Trophoblast cell (in vitro differentiated cells and primary cell): ENCODE measurements around the gene MAP3K20.
"Not testable (repeated sequence)": the region's sequence is repeated elsewhere in the genome, so short reads cannot be mapped to it uniquely, and the experiment has no call there.

Experiments
- DNase-seq, 2 donors: peaks; one replicate each; pipeline ENCODE4 v3.0.0-alpha.2; 2016
- H2AFZ ChIP-seq: 2 replicates; pipeline ENCODE4 v1.6.1; 2013; ENCODE audit warnings: low read length, moderate library complexity, mild to moderate bottlenecking; ENCODE audit not compliant: insufficient read depth, poor library complexity
- H2AK5ac ChIP-seq: 2 replicates; pipeline ENCODE4 v1.6.1; 2013; ENCODE audit warnings: mild to moderate bottlenecking, low read length
- H2BK120ac ChIP-seq: 2 replicates; pipeline ENCODE4 v1.6.1; 2013; ENCODE audit warnings: low read length, mild to moderate bottlenecking, moderate library complexity; ENCODE audit not compliant: insufficient read depth, poor library complexity
- H2BK12ac ChIP-seq: 2 replicates; pipeline ENCODE4 v1.6.1; 2013; ENCODE audit warnings: mild to moderate bottlenecking, low read length, moderate library complexity
- H2BK5ac ChIP-seq: 2 replicates; pipeline ENCODE4 v1.6.1; 2013; ENCODE audit warnings: low read length, low read depth, moderate library complexity, mild to moderate bottlenecking; ENCODE audit not compliant: poor library complexity
- H3K14ac ChIP-seq: 2 replicates; pipeline ENCODE4 v1.6.1; 2013; ENCODE audit warnings: mild to moderate bottlenecking, low read length
- H3K18ac ChIP-seq: 2 replicates; pipeline ENCODE4 v1.6.1; 2013; ENCODE audit warnings: mild to moderate bottlenecking, low read length
- H3K23ac ChIP-seq: 2 replicates; pipeline ENCODE4 v1.6.1; 2013; ENCODE audit warnings: low read length
- H3K27ac ChIP-seq: 2 replicates; pipeline ENCODE4 v1.5.1; 2013; ENCODE audit warnings: low read depth, mild to moderate bottlenecking, inconsistent platforms, low read length, moderate library complexity
- H3K27me3 ChIP-seq: 2 replicates; pipeline ENCODE4 v1.6.1; 2013; ENCODE audit warnings: inconsistent platforms, mild to moderate bottlenecking, low read length, moderate library complexity; ENCODE audit not compliant: insufficient read depth
- H3K36me3 ChIP-seq, 2 experiments: 1 replicate in 1 of 2; 2 replicates in 1 of 2; pipeline ENCODE4 v1.6.1; 2013; ENCODE audit warnings: low read length in 2 of 2, mild to moderate bottlenecking in 2 of 2, moderate library complexity in 1 of 2; ENCODE audit not compliant: insufficient read depth in 2 of 2, control insufficient read depth in 1 of 2
- H3K4ac ChIP-seq: 2 replicates; pipeline ENCODE4 v1.6.1; 2013; ENCODE audit warnings: low read depth, mild to moderate bottlenecking, low read length, moderate library complexity
- H3K4me1 ChIP-seq, 2 experiments: 1 replicate in 1 of 2; 2 replicates in 1 of 2; pipeline ENCODE4 v1.6.1; 2013; ENCODE audit warnings: low read length in 2 of 2, mild to moderate bottlenecking in 2 of 2, moderate library complexity in 1 of 2; ENCODE audit not compliant: insufficient read depth in 2 of 2, control insufficient read depth in 1 of 2
- H3K4me2 ChIP-seq: 2 replicates; pipeline ENCODE4 v1.6.1; 2013; ENCODE audit warnings: inconsistent platforms, mild to moderate bottlenecking, low read length, moderate library complexity
- H3K4me3 ChIP-seq: 2 replicates; pipeline ENCODE4 v1.5.1; 2013; ENCODE audit warnings: mild to moderate bottlenecking, low read depth, low read length, inconsistent platforms
- H3K79me1 ChIP-seq: one replicate; pipeline ENCODE4 v1.6.1; 2013; ENCODE audit warnings: low read length
- H3K79me2 ChIP-seq: 2 replicates; pipeline ENCODE4 v1.6.1; 2013; ENCODE audit warnings: low read length, mild to moderate bottlenecking; ENCODE audit not compliant: control insufficient read depth, insufficient read depth, poor library complexity
- H3K9ac ChIP-seq: 2 replicates; pipeline ENCODE4 v1.6.1; 2013; ENCODE audit warnings: mild to moderate bottlenecking, low read length
- H3K9me3 ChIP-seq: 2 replicates; pipeline ENCODE4 v1.6.1; 2013; ENCODE audit warnings: low read depth, mild to moderate bottlenecking, control low read depth, inconsistent platforms, low read length; ENCODE audit not compliant: insufficient read depth
- H4K12ac ChIP-seq: 2 replicates; pipeline ENCODE4 v1.6.1; 2013; ENCODE audit warnings: low read depth, mild to moderate bottlenecking, low read length, moderate library complexity
- H4K8ac ChIP-seq: 2 replicates; pipeline ENCODE4 v1.6.1; 2013; ENCODE audit warnings: low read depth, mild to moderate bottlenecking, low read length, moderate library complexity
- H4K91ac ChIP-seq: one replicate; pipeline ENCODE4 v1.6.1; 2013; ENCODE audit warnings: low read depth, mild to moderate bottlenecking, low read length, moderate library complexity
- WGBS: extraction: QIAGEN DNeasy Blood & Tissue Kit; methylation state at CpG from one replicate; pipeline ENCODE4 v1.1.7; 2013; ENCODE audit warnings: missing lambda C conversion rate; ENCODE audit not compliant: insufficient read length, insufficient coverage; ENCODE audit errors: extremely low coverage; 5-methylcytosine and 5-hydroxymethylcytosine counted together

Gene MAP3K20

DNA sequence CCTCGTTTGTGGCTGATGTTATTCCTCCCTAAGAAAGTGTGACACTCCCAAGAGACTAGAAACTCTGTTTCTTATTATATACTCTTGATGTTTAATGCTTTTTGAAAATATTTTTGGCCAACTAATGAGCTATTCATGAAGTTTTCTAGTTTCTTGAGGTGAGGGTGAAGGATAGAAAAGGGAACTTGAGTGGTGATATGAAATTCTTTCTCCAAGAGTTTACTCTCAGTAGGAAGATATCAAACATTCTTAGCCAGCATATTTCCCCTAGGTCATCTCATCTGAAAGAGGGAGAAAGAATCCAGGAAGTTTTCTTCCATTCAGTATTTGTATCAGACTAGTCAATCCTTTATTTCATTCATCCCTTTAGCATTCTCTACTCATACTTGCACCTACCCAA, 95.7 kb downstream of the MAP3K20 start:
- H2AK5ac ChIP-seq: no peak overlapping the region
- no peak overlapping the region for H2BK12ac ChIP-seq
- no peaks in the 10 kb centered on the region for H3K79me2 ChIP-seq
- H3K4me2 ChIP-seq: no peak overlapping the region
- H3K9me3 ChIP-seq: no peaks in the 10 kb centered on the region
- H2BK120ac ChIP-seq: no peak overlapping the region
- H3K36me3 ChIP-seq: no peaks in the 10 kb centered on the region
- DNase-seq: peak in 1 of 2 donors; percentile 47
- no peak overlapping the region for H3K4ac ChIP-seq
- no peak overlapping the region for H2BK5ac ChIP-seq
- H3K27me3 ChIP-seq: no peaks in the 10 kb centered on the region
- no peak overlapping the region for H4K8ac ChIP-seq
- H3K14ac ChIP-seq: no peak overlapping the region
- H4K91ac ChIP-seq: no peak overlapping the region
- no peak overlapping the region for H3K9ac ChIP-seq
- H4K12ac ChIP-seq: no peak overlapping the region
- H3K27ac ChIP-seq: no peak overlapping the region
- H3K18ac ChIP-seq: no peak overlapping the region
- no peaks in the 10 kb centered on the region for H3K79me1 ChIP-seq
- no peak overlapping the region for H3K4me3 ChIP-seq
- no peaks in the 10 kb centered on the region for H3K4me1 ChIP-seq
- WGBS: no CpG with 5 or more reads among the region's 1 CpG
- H3K23ac ChIP-seq: no peak overlapping the region
- H2AFZ ChIP-seq: no peak overlapping the region

DNA sequence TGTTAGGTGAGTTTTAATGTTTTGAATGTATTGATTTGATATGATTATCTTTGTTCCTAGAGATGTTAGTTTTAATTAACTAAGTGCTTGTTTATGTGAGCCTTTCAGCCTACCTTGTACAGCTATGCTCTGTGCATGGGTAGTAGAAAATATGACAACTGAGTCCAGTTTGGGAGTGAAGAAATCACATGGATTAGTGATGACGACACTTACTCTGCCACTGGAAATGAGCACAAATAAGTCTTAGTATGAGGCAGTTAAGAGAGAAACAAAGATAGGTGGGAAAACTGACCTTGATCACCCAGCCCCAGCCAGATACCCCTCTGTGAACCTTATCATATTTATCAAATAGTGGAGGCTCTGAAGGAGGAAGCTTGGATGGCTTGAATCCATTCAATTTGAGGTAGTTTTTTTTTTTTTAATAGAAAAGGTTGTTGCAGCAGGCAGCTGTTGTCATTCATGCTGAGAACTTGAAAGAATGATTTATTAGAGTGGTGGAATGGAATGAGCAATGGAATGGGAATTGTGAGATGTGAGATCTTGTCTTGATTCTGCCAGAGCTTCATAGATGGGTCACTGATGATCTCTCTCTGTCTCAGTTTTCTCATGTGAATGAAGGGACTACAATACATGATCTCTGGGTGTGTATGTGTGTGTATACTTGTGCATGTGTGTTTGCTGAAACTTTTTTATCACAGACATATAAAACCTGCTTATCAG, 96.4 kb downstream of the MAP3K20 start:
- H2BK120ac ChIP-seq: no peak overlapping the region
- WGBS: no CpG with 5 or more reads among the region's 1 CpG
- H3K4me2 ChIP-seq: no peak overlapping the region
- H2AFZ ChIP-seq: no peak overlapping the region
- H3K14ac ChIP-seq: no peak overlapping the region
- H3K4me1 ChIP-seq: no peaks in the 10 kb centered on the region
- no peaks in the 10 kb centered on the region for H3K79me2 ChIP-seq
- no peaks in the 10 kb centered on the region for H3K79me1 ChIP-seq
- H3K27me3 ChIP-seq: no peaks in the 10 kb centered on the region
- no peak overlapping the region for H3K23ac ChIP-seq
- H2BK5ac ChIP-seq: no peak overlapping the region
- H2BK12ac ChIP-seq: no peak overlapping the region
- H3K9me3 ChIP-seq: no peaks in the 10 kb centered on the region
- no peak overlapping the region for H4K8ac ChIP-seq
- H3K4ac ChIP-seq: no peak overlapping the region
- no peak overlapping the region for H2AK5ac ChIP-seq
- no peaks in the 10 kb centered on the region for H3K36me3 ChIP-seq
- H4K91ac ChIP-seq: no peak overlapping the region
- no peak overlapping the region for H3K4me3 ChIP-seq
- H3K27ac ChIP-seq: no peak overlapping the region
- no peak overlapping the region for H4K12ac ChIP-seq
- DNase-seq: peak in 1 of 2 donors; percentile 44
- H3K9ac ChIP-seq: no peak overlapping the region
- no peak overlapping the region for H3K18ac ChIP-seq

DNA sequence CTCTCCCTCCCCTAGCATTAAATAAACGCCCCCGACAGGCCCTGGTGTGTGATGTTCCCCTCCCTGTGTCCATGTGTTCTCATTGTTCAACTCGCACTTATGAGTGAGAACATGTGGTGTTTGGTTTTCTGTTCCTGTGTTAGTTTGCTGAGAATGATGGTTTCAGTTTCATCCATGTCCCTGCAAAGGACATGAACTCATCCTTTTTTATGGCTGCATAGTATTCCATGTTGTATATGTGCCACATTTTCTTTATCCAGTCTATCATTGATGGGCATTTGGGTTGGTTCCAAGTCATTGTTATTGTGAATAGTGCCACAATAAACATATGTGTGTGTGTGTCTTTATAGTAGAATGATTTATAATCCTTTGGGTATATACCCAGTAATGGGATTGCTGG, 98.7 kb downstream of the MAP3K20 start:
- H2AK5ac ChIP-seq, H3K9me3 ChIP-seq, H3K79me2 ChIP-seq: not testable (repeated sequence)

DNA sequence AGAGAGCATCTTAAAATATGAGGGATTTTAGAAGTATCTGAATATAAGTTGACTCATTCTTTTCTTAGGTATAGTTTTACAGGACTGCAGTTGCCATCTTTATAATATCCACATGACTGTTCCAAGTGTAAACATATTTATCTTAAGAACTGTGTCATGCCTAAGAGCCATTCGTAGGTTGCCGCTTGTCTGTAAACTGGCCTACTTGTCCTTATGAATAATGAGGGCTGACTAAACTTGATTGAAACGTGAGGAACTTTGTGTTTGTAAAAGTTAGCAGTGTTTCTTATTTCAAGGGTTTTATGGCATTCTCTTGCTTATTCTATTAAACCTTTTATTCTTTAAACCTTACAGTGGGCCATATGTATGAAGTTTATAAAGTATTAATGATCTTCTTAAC, 99.6 kb downstream of the MAP3K20 start:
- no peak overlapping the region for H2AK5ac ChIP-seq
- no peaks in the 10 kb centered on the region for H3K36me3 ChIP-seq

More for the DNA sequence above, 98.7 kb downstream of the MAP3K20 start:
- H3K4me2 ChIP-seq, H2BK120ac ChIP-seq, H4K8ac ChIP-seq, H3K4ac ChIP-seq, H3K27ac ChIP-seq, H2BK12ac ChIP-seq, DNase-seq, H3K4me1 ChIP-seq, H3K18ac ChIP-seq, H3K27me3 ChIP-seq, H3K14ac ChIP-seq, H3K4me3 ChIP-seq, H2BK5ac ChIP-seq, H4K12ac ChIP-seq, H4K91ac ChIP-seq, H3K79me1 ChIP-seq, H3K36me3 ChIP-seq, H2AFZ ChIP-seq, H3K23ac ChIP-seq, H3K9ac ChIP-seq: not testable (repeated sequence)
- WGBS: no CpG with 5 or more reads among the region's 3 CpGs

More for the DNA sequence above, 99.6 kb downstream of the MAP3K20 start:
- Histone ChIP-seq H3K4me3 (no peak overlapping the region), H3K4me1 (no peaks in the 10 kb centered on the region), H4K8ac (no peak overlapping the region), H3K4ac (no peak overlapping the region), H3K27me3 (no peaks in the 10 kb centered on the region), H3K9me3 (no peaks in the 10 kb centered on the region), H3K14ac (no peak overlapping the region), H2AFZ (no peak overlapping the region), H3K79me2 (no peaks in the 10 kb centered on the region), H3K27ac (no peak overlapping the region), H3K18ac (no peak overlapping the region), H4K12ac (no peak overlapping the region), H3K9ac (no peak overlapping the region), H4K91ac (no peak overlapping the region), H3K23ac (no peak overlapping the region), H3K79me1 (no peaks in the 10 kb centered on the region), H2BK12ac (no peak overlapping the region), H2BK5ac (no peak overlapping the region), H3K4me2 (no peak overlapping the region), H2BK120ac (no peak overlapping the region)
- DNase-seq: no peak
- WGBS: no CpG with 5 or more reads among the region's 3 CpGs
